ENCODE results near the gene CDC14B. TPM values are rescaled to one million over a fixed set of nuclear protein-coding genes. Genes with fewer than 3 reads are reported as not detected.

Gene CDC14B
- total RNA-seq, 1 experiment from 2014 or later: 57.1 TPM

- no peaks in the 10 kb centered on the region for H3K9me3 Mint-ChIP-seq
- ChIA-PET CTCF (no interaction called here), POLR2A (interaction anchor here (0.6 kb wide), 1 partner anchor 266 kb away, joined by 3 read pairs; no protein-coding TSS in a partner anchor)
- TF ChIP-seq PRRX2 (CRISPR knock-in tag; IDR thresholded peaks at IDR 0.05) (no peak), JAZF1 (CRISPR knock-in tag; IDR thresholded peaks at IDR 0.05) (no peak), MAX (CRISPR knock-in tag; IDR thresholded peaks at IDR 0.05) (no peak), TEAD1 (CRISPR knock-in tag; IDR thresholded peaks at IDR 0.05) (no peak), TCF7 (CRISPR knock-in tag; IDR thresholded peaks at IDR 0.05; ENCODE audit: low read depth) (no peak), MYBL2 (CRISPR knock-in tag; IDR thresholded peaks at IDR 0.05) (no peak), ZNF263 (CRISPR knock-in tag; IDR thresholded peaks at IDR 0.05; ENCODE audit: low read depth) (no peak), STAT6 (CRISPR knock-in tag; conservative IDR thresholded peaks at IDR 0.05; ENCODE audit: low read depth) (no peak), FOXP1 (CRISPR knock-in tag; IDR thresholded peaks at IDR 0.05; ENCODE audit: borderline replicate concordance) (no peak), TEAD4 (CRISPR knock-in tag; IDR thresholded peaks at IDR 0.05) (no peak), JUN (CRISPR knock-in tag; IDR thresholded peaks at IDR 0.05) (no peak), ZNF416 (CRISPR knock-in tag; IDR thresholded peaks at IDR 0.05) (no peak)
- TF ChIP-seq, protein P1, sequence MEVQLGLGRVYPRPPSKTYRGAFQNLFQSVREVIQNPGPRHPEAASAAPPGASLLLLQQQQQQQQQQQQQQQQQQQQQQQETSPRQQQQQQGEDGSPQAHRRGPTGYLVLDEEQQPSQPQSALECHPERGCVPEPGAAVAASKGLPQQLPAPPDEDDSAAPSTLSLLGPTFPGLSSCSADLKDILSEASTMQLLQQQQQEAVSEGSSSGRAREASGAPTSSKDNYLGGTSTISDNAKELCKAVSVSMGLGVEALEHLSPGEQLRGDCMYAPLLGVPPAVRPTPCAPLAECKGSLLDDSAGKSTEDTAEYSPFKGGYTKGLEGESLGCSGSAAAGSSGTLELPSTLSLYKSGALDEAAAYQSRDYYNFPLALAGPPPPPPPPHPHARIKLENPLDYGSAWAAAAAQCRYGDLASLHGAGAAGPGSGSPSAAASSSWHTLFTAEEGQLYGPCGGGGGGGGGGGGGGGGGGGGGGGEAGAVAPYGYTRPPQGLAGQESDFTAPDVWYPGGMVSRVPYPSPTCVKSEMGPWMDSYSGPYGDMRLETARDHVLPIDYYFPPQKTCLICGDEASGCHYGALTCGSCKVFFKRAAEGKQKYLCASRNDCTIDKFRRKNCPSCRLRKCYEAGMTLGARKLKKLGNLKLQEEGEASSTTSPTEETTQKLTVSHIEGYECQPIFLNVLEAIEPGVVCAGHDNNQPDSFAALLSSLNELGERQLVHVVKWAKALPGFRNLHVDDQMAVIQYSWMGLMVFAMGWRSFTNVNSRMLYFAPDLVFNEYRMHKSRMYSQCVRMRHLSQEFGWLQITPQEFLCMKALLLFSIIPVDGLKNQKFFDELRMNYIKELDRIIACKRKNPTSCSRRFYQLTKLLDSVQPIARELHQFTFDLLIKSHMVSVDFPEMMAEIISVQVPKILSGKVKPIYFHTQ (CRISPR knock-in tag; IDR thresholded peaks at IDR 0.05): no peak
- TF ChIP-seq, protein P2, sequence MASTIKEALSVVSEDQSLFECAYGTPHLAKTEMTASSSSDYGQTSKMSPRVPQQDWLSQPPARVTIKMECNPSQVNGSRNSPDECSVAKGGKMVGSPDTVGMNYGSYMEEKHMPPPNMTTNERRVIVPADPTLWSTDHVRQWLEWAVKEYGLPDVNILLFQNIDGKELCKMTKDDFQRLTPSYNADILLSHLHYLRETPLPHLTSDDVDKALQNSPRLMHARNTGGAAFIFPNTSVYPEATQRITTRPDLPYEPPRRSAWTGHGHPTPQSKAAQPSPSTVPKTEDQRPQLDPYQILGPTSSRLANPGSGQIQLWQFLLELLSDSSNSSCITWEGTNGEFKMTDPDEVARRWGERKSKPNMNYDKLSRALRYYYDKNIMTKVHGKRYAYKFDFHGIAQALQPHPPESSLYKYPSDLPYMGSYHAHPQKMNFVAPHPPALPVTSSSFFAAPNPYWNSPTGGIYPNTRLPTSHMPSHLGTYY (CRISPR knock-in tag; IDR thresholded peaks at IDR 0.05): no peak
- TF ChIP-seq, protein P3, sequence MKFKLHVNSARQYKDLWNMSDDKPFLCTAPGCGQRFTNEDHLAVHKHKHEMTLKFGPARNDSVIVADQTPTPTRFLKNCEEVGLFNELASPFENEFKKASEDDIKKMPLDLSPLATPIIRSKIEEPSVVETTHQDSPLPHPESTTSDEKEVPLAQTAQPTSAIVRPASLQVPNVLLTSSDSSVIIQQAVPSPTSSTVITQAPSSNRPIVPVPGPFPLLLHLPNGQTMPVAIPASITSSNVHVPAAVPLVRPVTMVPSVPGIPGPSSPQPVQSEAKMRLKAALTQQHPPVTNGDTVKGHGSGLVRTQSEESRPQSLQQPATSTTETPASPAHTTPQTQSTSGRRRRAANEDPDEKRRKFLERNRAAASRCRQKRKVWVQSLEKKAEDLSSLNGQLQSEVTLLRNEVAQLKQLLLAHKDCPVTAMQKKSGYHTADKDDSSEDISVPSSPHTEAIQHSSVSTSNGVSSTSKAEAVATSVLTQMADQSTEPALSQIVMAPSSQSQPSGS (CRISPR knock-in tag; IDR thresholded peaks at IDR 0.05; ENCODE audit: borderline replicate concordance, low read depth): no peak
- TF ChIP-seq, protein P4, sequence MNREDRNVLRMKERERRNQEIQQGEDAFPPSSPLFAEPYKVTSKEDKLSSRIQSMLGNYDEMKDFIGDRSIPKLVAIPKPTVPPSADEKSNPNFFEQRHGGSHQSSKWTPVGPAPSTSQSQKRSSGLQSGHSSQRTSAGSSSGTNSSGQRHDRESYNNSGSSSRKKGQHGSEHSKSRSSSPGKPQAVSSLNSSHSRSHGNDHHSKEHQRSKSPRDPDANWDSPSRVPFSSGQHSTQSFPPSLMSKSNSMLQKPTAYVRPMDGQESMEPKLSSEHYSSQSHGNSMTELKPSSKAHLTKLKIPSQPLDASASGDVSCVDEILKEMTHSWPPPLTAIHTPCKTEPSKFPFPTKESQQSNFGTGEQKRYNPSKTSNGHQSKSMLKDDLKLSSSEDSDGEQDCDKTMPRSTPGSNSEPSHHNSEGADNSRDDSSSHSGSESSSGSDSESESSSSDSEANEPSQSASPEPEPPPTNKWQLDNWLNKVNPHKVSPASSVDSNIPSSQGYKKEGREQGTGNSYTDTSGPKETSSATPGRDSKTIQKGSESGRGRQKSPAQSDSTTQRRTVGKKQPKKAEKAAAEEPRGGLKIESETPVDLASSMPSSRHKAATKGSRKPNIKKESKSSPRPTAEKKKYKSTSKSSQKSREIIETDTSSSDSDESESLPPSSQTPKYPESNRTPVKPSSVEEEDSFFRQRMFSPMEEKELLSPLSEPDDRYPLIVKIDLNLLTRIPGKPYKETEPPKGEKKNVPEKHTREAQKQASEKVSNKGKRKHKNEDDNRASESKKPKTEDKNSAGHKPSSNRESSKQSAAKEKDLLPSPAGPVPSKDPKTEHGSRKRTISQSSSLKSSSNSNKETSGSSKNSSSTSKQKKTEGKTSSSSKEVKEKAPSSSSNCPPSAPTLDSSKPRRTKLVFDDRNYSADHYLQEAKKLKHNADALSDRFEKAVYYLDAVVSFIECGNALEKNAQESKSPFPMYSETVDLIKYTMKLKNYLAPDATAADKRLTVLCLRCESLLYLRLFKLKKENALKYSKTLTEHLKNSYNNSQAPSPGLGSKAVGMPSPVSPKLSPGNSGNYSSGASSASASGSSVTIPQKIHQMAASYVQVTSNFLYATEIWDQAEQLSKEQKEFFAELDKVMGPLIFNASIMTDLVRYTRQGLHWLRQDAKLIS (CRISPR knock-in tag; IDR thresholded peaks at IDR 0.05; ENCODE audit: borderline replicate concordance): no peak
- TF ChIP-seq, protein P5, sequence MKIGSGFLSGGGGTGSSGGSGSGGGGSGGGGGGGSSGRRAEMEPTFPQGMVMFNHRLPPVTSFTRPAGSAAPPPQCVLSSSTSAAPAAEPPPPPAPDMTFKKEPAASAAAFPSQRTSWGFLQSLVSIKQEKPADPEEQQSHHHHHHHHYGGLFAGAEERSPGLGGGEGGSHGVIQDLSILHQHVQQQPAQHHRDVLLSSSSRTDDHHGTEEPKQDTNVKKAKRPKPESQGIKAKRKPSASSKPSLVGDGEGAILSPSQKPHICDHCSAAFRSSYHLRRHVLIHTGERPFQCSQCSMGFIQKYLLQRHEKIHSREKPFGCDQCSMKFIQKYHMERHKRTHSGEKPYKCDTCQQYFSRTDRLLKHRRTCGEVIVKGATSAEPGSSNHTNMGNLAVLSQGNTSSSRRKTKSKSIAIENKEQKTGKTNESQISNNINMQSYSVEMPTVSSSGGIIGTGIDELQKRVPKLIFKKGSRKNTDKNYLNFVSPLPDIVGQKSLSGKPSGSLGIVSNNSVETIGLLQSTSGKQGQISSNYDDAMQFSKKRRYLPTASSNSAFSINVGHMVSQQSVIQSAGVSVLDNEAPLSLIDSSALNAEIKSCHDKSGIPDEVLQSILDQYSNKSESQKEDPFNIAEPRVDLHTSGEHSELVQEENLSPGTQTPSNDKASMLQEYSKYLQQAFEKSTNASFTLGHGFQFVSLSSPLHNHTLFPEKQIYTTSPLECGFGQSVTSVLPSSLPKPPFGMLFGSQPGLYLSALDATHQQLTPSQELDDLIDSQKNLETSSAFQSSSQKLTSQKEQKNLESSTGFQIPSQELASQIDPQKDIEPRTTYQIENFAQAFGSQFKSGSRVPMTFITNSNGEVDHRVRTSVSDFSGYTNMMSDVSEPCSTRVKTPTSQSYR (CRISPR knock-in tag; IDR thresholded peaks at IDR 0.05): no peak
- H3K27me3 Mint-ChIP-seq (ENCODE audit: low read depth): no peaks in the 10 kb centered on the region
- H3K4me1 Mint-ChIP-seq: peaks cover 3% of the 10 kb centered on the region; the same call in 1 of the 2 replicates
- peaks cover 8% of the 10 kb centered on the region for H3K36me3 Mint-ChIP-seq
- ATAC-seq: no peak
- H3K27ac Mint-ChIP-seq: no peak overlapping the region
- no peak for DNase-seq (ENCODE audit: low spot score)
- no peak overlapping the region for H3K4me3 Mint-ChIP-seq
Observed at GRCh38 chr9:96641514-96641913, 21.9 kb upstream of the CDC14B start.
